ENCODE measurements around the gene IRS1.
A peak's percentile ranks its signal among the peaks of the same experiment; 100 is the strongest.
"Not testable (repeated sequence)": the region's sequence is repeated elsewhere in the genome, so short reads cannot be mapped to it uniquely, and the experiment has no call there.

IRS1 gene, protein sequence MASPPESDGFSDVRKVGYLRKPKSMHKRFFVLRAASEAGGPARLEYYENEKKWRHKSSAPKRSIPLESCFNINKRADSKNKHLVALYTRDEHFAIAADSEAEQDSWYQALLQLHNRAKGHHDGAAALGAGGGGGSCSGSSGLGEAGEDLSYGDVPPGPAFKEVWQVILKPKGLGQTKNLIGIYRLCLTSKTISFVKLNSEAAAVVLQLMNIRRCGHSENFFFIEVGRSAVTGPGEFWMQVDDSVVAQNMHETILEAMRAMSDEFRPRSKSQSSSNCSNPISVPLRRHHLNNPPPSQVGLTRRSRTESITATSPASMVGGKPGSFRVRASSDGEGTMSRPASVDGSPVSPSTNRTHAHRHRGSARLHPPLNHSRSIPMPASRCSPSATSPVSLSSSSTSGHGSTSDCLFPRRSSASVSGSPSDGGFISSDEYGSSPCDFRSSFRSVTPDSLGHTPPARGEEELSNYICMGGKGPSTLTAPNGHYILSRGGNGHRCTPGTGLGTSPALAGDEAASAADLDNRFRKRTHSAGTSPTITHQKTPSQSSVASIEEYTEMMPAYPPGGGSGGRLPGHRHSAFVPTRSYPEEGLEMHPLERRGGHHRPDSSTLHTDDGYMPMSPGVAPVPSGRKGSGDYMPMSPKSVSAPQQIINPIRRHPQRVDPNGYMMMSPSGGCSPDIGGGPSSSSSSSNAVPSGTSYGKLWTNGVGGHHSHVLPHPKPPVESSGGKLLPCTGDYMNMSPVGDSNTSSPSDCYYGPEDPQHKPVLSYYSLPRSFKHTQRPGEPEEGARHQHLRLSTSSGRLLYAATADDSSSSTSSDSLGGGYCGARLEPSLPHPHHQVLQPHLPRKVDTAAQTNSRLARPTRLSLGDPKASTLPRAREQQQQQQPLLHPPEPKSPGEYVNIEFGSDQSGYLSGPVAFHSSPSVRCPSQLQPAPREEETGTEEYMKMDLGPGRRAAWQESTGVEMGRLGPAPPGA (N-terminal part only)

DNA sequence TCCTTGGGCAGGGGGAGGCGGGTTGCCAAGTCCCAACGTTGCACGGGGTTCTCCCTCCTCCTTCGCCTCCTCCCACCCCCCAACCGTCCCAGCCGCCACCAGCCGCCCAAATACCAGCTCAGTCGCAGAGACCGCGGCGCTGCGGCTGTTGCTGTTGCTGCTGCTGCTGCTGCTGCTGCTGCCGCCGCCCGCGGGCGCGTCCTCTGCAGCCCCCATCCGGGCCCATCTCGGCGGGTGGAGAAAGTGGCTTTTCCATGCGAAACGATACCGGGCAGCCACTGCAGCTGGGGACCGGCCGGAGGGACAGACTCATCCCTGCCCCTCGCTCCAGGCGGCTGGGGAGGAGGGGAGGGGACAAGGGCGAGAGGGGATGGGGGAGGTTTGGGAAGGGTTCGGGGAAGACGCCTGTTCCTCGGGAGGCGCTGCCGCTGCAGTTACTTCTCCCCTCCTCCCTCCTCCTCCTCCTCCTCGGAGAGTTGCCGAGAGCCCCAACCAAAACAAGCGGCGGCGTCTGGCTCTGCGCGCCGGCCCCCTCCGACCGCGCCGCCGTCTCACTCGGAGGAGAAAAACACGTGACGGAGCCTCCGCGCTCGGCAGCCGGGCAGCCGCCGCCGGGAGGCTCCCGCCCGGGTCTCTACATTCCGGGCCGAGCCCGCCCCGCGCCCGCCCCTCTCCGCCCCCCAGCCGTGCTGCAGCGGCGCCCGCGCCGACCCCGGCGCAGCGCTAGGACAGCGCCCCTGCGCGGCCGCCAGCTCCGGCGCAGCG, at the start of gene IRS1:
IRS1 (minus strand) TSS at position 610 of the 765 bp plus-strand sequence. CDS start 1,082 bp downstream, outside the sequence.
- no peak for DNase-seq (ENCODE audit: low read depth)
- H3K4me3 ChIP-seq (ENCODE audit: control insufficient read depth, low read depth, low read length), result peak within 1 kb of the TSS; percentile 85

GRCh38 chr2:226849349-226849748, 49.7 kb upstream of the IRS1 start:
- no peak for DNase-seq (ENCODE audit: low read depth)
- no peak overlapping the region for H3K4me3 ChIP-seq (ENCODE audit: control insufficient read depth, low read depth, low read length)
- TF ChIP-seq, protein P1, sequence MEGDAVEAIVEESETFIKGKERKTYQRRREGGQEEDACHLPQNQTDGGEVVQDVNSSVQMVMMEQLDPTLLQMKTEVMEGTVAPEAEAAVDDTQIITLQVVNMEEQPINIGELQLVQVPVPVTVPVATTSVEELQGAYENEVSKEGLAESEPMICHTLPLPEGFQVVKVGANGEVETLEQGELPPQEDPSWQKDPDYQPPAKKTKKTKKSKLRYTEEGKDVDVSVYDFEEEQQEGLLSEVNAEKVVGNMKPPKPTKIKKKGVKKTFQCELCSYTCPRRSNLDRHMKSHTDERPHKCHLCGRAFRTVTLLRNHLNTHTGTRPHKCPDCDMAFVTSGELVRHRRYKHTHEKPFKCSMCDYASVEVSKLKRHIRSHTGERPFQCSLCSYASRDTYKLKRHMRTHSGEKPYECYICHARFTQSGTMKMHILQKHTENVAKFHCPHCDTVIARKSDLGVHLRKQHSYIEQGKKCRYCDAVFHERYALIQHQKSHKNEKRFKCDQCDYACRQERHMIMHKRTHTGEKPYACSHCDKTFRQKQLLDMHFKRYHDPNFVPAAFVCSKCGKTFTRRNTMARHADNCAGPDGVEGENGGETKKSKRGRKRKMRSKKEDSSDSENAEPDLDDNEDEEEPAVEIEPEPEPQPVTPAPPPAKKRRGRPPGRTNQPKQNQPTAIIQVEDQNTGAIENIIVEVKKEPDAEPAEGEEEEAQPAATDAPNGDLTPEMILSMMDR (IDR thresholded peaks at IDR 0.05; ENCODE audit: control insufficient read depth, insufficient read depth, low read depth, low read length, missing control alignments), result no peak

More for the DNA sequence above, at the start of gene IRS1:
- TF ChIP-seq, protein P1 (IDR thresholded peaks at IDR 0.05; ENCODE audit: control insufficient read depth, insufficient read depth, low read depth, low read length, missing control alignments), result peak; percentile 19

GRCh38 chr2:226847511-226847910, 47.9 kb upstream of the IRS1 start:
- no peak overlapping the region for H3K4me3 ChIP-seq (ENCODE audit: control insufficient read depth, low read depth, low read length)
- TF ChIP-seq, protein P1 (IDR thresholded peaks at IDR 0.05; ENCODE audit: control insufficient read depth, insufficient read depth, low read depth, low read length, missing control alignments), result no peak
- no peak for DNase-seq (ENCODE audit: low read depth)

DNA sequence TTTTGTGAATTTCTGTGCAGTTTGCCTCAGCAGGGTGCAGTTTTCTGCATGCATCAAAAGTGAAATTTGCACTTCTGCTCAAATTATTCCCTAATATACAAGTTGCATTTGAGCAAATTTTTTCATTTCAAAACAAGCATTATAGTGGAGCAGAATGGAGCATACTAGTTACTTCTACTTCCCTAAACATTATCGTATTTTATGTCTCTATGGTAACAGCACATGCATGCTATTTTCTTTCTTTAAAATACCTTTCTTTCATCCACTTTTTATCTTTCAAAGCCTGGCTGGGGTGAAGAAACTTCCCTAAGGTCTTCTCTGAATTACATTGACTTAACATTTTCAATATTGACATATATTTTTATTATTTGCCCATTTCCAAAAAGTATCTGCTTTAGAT, 47.5 kb upstream of the IRS1 start:
- H3K4me3 ChIP-seq (ENCODE audit: control insufficient read depth, low read depth, low read length), result no peak overlapping the region
- DNase-seq (ENCODE audit: low read depth), result no peak
- TF ChIP-seq, protein P1 (IDR thresholded peaks at IDR 0.05; ENCODE audit: control insufficient read depth, insufficient read depth, low read depth, low read length, missing control alignments), result no peak

DNA sequence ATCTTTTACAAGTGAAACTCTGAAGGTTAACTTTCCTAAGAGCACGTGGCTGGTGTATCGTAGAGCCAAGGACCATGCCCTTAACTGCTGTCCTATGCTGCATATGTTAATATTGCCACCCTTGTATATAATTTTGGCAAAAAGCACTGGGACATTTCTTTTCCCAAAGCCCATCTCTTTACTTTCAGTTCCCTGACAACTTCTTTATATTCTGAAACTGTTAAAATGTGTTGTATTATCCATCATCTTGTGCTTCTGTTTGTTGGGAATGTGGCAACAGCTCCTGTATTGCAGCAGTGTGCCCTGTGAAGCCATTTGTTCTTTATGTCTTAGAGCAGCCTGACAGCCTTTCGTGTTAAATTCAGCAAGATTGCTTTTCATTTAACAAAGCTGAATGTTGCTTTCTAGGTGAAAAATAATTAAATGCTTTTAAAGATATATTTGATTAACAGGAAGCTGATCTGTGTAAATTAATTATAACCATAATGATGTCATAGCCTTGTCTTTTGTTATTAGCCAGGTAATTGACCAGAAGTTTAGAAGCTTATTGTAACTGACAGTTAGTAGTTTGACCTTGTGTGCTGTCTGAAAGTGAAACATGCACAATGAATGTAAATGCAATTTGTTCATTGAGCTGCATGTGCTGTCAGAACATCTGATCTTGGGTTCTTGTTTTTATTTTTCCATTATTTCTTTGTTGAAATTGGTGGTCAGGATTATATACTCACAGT, 45.9 kb upstream of the IRS1 start:
- H3K4me3 ChIP-seq (ENCODE audit: control insufficient read depth, low read depth, low read length), result no peak overlapping the region
- no peak for DNase-seq (ENCODE audit: low read depth)
- TF ChIP-seq, protein P1 (IDR thresholded peaks at IDR 0.05; ENCODE audit: control insufficient read depth, insufficient read depth, low read depth, low read length, missing control alignments), result no peak

DNA sequence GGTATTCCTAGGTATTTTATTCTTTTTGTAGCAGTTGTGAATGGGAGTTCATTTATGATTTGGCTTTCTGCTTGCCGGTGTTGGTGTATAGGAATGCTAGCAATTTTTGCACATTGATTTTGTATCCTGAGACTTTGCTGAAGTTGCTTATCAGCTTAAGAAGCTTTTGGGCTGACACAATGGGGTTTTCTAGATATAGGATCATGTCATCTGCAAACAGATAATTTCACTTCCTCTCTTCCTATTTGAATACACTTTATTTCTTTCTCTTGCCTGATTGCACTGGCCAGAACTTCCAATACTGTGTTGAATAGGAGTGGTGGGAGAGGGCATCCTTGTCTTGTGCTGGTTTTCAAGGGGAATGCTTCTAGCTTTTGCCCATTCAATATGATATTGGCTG, 43.4 kb upstream of the IRS1 start:
- not testable (repeated sequence) for DNase-seq (ENCODE audit: low read depth); H3K4me3 ChIP-seq (ENCODE audit: control insufficient read depth, low read depth, low read length)
